ENCODE results near the gene ATP8B2. TPM values are rescaled to one million over a fixed set of nuclear protein-coding genes. Genes with fewer than 3 reads are reported as not detected.
A peak's percentile ranks its signal among the peaks of the same experiment; 100 is the strongest.

The ATP8B2 gene
- total and polyA plus RNA-seq, 7 donors, result 1.3 to 5.8 (median 3.6) TPM

DNA sequence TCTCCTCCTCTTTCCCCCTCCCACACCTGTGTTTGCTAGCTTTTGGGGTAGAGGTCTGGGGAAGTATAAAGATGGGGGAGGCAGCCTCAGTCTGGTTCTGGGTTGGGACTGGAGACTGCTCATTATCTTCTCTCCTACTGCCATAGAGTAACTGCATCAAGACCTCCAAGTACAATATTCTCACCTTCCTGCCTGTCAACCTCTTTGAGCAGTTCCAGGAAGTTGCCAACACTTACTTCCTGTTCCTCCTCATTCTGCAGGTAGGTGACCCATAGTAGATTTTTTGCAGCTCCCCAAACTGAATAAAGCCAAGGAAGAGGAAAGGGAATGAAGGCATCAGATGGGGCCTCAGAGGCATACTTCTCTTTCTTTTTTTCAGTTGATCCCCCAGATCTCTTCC, 5.3 kb downstream of the ATP8B2 start:
- ATAC-seq, result no peak
- no peak overlapping the region for H3K27ac ChIP-seq
- no peak for DNase-seq
- intact Hi-C loops (cut with DNase I), result no loop called here
- H3K4me3 ChIP-seq, result no peak overlapping the region
- no peaks in the 10 kb centered on the region for H3K36me3 ChIP-seq (ENCODE audit: insufficient read depth in 1 of 2, low read depth in 1 of 2)
- no peaks in the 10 kb centered on the region for H3K9me3 ChIP-seq
- H3K4me1 ChIP-seq, result peaks cover 16% of the 10 kb centered on the region
- peaks cover 0 to 32% (median 4%) of the 10 kb centered on the region in 3 donors for H3K27me3 ChIP-seq (ENCODE audit: insufficient read depth in 3 of 3, low read length in 2 of 3)
- TF ChIP-seq, protein P1, sequence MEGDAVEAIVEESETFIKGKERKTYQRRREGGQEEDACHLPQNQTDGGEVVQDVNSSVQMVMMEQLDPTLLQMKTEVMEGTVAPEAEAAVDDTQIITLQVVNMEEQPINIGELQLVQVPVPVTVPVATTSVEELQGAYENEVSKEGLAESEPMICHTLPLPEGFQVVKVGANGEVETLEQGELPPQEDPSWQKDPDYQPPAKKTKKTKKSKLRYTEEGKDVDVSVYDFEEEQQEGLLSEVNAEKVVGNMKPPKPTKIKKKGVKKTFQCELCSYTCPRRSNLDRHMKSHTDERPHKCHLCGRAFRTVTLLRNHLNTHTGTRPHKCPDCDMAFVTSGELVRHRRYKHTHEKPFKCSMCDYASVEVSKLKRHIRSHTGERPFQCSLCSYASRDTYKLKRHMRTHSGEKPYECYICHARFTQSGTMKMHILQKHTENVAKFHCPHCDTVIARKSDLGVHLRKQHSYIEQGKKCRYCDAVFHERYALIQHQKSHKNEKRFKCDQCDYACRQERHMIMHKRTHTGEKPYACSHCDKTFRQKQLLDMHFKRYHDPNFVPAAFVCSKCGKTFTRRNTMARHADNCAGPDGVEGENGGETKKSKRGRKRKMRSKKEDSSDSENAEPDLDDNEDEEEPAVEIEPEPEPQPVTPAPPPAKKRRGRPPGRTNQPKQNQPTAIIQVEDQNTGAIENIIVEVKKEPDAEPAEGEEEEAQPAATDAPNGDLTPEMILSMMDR (IDR thresholded peaks at IDR 0.05), result no peak

DNA sequence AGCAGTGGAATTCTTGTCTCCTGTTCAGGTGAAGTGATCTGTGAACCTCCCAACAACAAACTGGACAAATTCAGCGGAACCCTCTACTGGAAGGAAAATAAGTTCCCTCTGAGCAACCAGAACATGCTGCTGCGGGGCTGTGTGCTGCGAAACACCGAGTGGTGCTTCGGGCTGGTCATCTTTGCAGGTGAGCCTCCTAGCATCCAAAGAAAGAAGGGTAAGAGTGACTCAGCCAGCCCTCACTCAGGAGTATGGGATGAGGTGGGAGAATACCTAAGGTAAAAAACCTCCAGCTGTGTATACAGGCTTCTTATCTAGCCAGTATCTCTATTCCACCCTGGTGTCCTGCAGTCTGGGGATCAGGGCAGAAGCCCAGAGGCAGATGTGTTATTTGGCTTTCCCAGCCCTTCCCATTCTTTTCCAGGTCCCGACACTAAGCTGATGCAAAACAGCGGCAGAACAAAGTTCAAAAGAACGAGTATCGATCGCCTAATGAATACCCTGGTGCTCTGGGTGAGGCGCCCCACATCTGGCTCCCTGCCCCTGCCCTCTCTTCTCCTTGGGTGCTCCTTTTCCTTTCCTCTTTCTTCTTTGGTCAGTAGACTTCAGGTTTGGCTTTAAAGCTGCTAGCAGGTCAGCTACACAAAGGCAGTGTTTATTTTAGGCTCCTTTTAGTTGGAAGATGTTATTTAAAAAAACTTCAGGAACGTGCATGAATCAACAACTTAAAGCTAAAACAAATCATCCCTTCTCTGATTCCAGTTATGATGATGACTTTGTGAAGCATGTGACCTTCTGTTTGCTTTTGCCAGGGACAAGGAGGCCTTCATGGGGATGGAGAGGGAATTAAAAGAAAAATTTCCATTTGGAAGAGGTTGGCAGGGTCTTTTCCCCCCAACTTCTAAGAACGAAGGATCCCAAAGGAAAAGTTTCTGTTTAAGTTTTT, 9.0 kb downstream of the ATP8B2 start:
- intact Hi-C loops (cut with DNase I), result no loop called here
- WGBS, 3 donors, result 71 to 79% (median 76%) methylated on average over 13 of the region's 13 CpGs

DNA sequence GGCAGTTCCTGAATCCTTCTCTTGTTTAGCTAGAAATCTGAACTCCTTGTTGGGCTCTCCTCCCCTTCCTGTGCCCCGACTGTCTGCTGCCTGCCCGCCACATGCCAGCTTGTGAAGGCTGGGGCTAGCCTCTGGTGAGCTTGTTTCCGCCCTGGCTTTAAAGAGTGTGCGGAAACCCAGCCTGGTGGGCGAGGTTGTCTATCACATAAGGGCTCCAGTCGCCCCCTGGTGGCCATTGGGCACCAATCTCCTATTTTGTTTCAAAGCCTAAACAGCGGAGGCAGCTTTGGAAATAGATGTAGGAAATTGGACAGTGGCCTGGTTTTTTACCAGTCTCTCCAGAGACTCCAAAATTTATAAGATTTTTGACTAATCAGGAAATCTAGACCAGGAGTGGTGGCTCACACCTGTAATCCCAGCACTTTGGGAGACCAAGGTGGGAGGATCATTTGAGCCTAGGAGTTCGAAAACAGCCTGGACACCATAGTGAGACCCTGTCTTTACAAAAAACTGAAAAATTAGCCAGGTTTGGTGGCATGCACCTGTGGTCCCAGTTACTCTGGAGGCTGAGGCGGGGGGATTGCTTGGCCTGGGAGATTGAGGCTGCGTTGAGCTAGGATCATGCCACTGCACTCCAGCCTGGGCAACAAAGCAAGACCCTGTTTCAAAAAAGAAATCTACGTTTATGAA, 9.8 kb downstream of the ATP8B2 start:
- ATAC-seq, result peak in 3 of 4 donors; percentile 65 to 85 (median 69)
- WGBS, 3 donors, result 39 to 41% (median 41%) methylated on average over 11 of the region's 11 CpGs
- intact Hi-C loops (cut with DNase I), result no loop called here
- H3K4me3 ChIP-seq, result no peak overlapping the region
- DNase-seq, result peak; percentile 88 to 91
- H3K27me3 ChIP-seq (ENCODE audit: insufficient read depth in 3 of 3, low read length in 2 of 3), result peaks cover 0 to 4% (median 0%) of the 10 kb centered on the region in 3 donors
- TF ChIP-seq, protein P1 (IDR thresholded peaks at IDR 0.05), result peak; percentile 74
- H3K4me1 ChIP-seq, result peaks cover 4% of the 10 kb centered on the region
- no peak overlapping the region for H3K27ac ChIP-seq
- H3K36me3 ChIP-seq (ENCODE audit: insufficient read depth in 1 of 2, low read depth in 1 of 2), result peaks cover 0 to 9% of the 10 kb centered on the region in 2 donors
- H3K9me3 ChIP-seq, result no peaks in the 10 kb centered on the region

More for the DNA sequence above, 9.0 kb downstream of the ATP8B2 start:
- H3K27me3 ChIP-seq (ENCODE audit: insufficient read depth in 3 of 3, low read length in 2 of 3), result peaks cover 0 to 10% (median 0%) of the 10 kb centered on the region in 3 donors
- no peak for ATAC-seq
- TF ChIP-seq, protein P1 (IDR thresholded peaks at IDR 0.05), result no peak
- H3K27ac ChIP-seq, result no peak overlapping the region
- H3K4me1 ChIP-seq, result peaks cover 4% of the 10 kb centered on the region
- H3K4me3 ChIP-seq, result no peak overlapping the region
- no peaks in the 10 kb centered on the region for H3K9me3 ChIP-seq
- no peak for DNase-seq
- H3K36me3 ChIP-seq (ENCODE audit: insufficient read depth in 1 of 2, low read depth in 1 of 2), result peaks cover 0 to 8% of the 10 kb centered on the region in 2 donors

DNA sequence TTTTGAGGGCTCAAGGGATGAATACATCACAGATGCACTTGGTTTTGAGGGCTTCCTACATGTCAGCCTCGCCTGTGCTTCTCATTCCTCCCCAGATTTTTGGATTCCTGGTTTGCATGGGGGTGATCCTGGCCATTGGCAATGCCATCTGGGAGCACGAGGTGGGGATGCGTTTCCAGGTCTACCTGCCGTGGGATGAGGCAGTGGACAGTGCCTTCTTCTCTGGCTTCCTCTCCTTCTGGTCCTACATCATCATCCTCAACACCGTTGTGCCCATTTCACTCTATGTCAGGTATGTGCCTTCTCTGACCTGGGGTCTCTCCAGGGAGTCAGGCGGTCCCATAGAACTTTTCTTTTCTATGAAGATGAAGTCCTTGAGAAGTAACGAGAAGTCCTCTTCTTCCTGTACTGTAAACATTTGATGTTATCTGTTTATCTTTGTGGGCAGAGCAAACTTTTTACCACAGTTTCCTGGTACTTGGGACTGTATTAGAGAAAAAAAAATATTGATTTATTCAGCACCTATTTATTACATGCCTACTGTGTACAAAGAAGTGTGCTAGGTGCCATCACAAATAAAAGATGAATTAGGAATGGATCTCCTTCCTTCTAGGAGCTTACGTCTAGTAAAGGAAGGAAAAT, 12.0 kb downstream of the ATP8B2 start:
- ATAC-seq (no peak), DNase-seq (no peak)
- Histone ChIP-seq H3K4me3 (no peak overlapping the region), H3K27me3 (ENCODE audit: insufficient read depth in 3 of 3, low read length in 2 of 3) (peaks cover 0 to 4% (median 0%) of the 10 kb centered on the region in 3 donors), H3K4me1 (peaks cover 4% of the 10 kb centered on the region), H3K27ac (no peak overlapping the region), H3K36me3 (ENCODE audit: insufficient read depth in 1 of 2, low read depth in 1 of 2) (peaks cover 0 to 20% of the 10 kb centered on the region in 2 donors), H3K9me3 (no peaks in the 10 kb centered on the region)
- TF ChIP-seq, protein P1 (IDR thresholded peaks at IDR 0.05), result no peak
- intact Hi-C loops (cut with DNase I), result no loop called here
- 89 to 95% (median 92%) methylated on average over 8 of the region's 8 CpGs for WGBS, 3 donors

All from psoas muscle (tissue), 8 donors.